WTC11 (cell line): ENCODE measurements around the gene ZNF629. TPM values are rescaled to one million over a fixed set of nuclear protein-coding genes. Genes with fewer than 3 reads are reported as not detected.
A peak's percentile ranks its signal among the peaks of the same experiment; 100 is the strongest.

Experiments
- ATAC-seq: fragments of 200-7000 bp; cut with Tn5 transposase; 2 replicates; pipeline ENCODE4 v1.10.0; 2021; ENCODE audit warnings: mild to moderate bottlenecking, moderate library complexity
- CTCF ChIA-PET: fragments of 300-600 bp; sonication (Branson Sonifier 250); formaldehyde crosslinking; loops from one replicate; lab custom pipeline; 2021; ENCODE audit warnings: antibody characterized with exemption; lab: Charles Lee
- POLR2A ChIA-PET: fragments of 350-600 bp; sonication (Branson Sonifier 250); formaldehyde crosslinking; loops from one replicate; lab custom pipeline; 2021; ENCODE audit warnings: antibody characterized with exemption; lab: Charles Lee
- DNase-seq: peaks from one replicate; pipeline ENCODE4 v3.0.0; 2021; ENCODE audit warnings: low spot score
- H3K27ac Mint-ChIP-seq: 2 replicates; pipeline ENCODE4 v1.8.0; 2021; ENCODE audit warnings: mixed read lengths
- H3K27me3 Mint-ChIP-seq: 2 replicates; pipeline ENCODE4 v1.8.0; 2021; ENCODE audit warnings: low read depth, mild to moderate bottlenecking, moderate library complexity, mixed read lengths
- H3K36me3 Mint-ChIP-seq: 2 replicates; pipeline ENCODE4 v1.8.0; 2021; ENCODE audit warnings: mixed read lengths
- H3K4me1 Mint-ChIP-seq: 2 replicates; pipeline ENCODE4 v1.8.0; 2022; ENCODE audit warnings: mixed read lengths
- H3K4me3 Mint-ChIP-seq: 2 replicates; pipeline ENCODE4 v1.8.0; 2021; ENCODE audit warnings: mild to moderate bottlenecking, moderate library complexity, mixed read lengths
- H3K9me3 Mint-ChIP-seq: 2 replicates; pipeline ENCODE4 v1.8.0; 2021; ENCODE audit warnings: mixed read lengths
- CBFB ChIP-seq: sonication (generic); formaldehyde crosslinking; IDR thresholded peaks from 2 replicates; pipeline ENCODE4 v1.8.1; 2022; ENCODE audit warnings: mild to moderate bottlenecking, low read depth, missing genetic modification reagents
- CREM ChIP-seq: sonication (generic); formaldehyde crosslinking; IDR thresholded peaks from 2 replicates; pipeline ENCODE4 v1.8.1; 2022; ENCODE audit warnings: mild to moderate bottlenecking, missing genetic modification reagents, moderate library complexity
- ETV6 ChIP-seq: sonication (generic); formaldehyde crosslinking; IDR thresholded peaks from 2 replicates; pipeline ENCODE4 v1.8.1; 2022; ENCODE audit warnings: mild to moderate bottlenecking, missing genetic modification reagents
- FOXJ3 ChIP-seq: sonication (generic); formaldehyde crosslinking; IDR thresholded peaks from 2 replicates; pipeline ENCODE4 v1.9.0; 2021; ENCODE audit warnings: missing genetic modification reagents, mild to moderate bottlenecking, borderline replicate concordance
- FOXK1 ChIP-seq: sonication (generic); formaldehyde crosslinking; IDR thresholded peaks from 2 replicates; pipeline ENCODE4 v1.8.0; 2022; ENCODE audit warnings: mild to moderate bottlenecking, moderate library complexity, missing genetic modification reagents
- GABPB1 ChIP-seq: sonication (generic); formaldehyde crosslinking; IDR thresholded peaks from 2 replicates; pipeline ENCODE4 v1.8.1; 2023; ENCODE audit warnings: mild to moderate bottlenecking, missing genetic modification reagents
- GTF2I ChIP-seq: fragments of 250-450 bp; sonication (Bioruptor Pico); conservative IDR thresholded peaks from 2 replicates; pipeline ENCODE4 v1.4.0; 2021; ENCODE audit warnings: mild to moderate bottlenecking
- NFATC4 ChIP-seq: fragments of 250-450 bp; sonication (Bioruptor Pico); IDR thresholded peaks from 2 replicates; pipeline ENCODE4 v1.9.0; 2021; ENCODE audit warnings: mild to moderate bottlenecking
- NFYB ChIP-seq: sonication (generic); formaldehyde crosslinking; conservative IDR thresholded peaks from 2 replicates; pipeline ENCODE4 v1.8.0; 2022; ENCODE audit warnings: low read depth, missing genetic modification reagents
- NR1H2 ChIP-seq: sonication (generic); formaldehyde crosslinking; IDR thresholded peaks from 2 replicates; pipeline ENCODE4 v1.9.0; 2021; ENCODE audit warnings: mild to moderate bottlenecking, moderate library complexity, missing genetic modification reagents
- RORB ChIP-seq: fragments of 250-450 bp; sonication (Bioruptor Pico); IDR thresholded peaks from 2 replicates; pipeline ENCODE4 v1.9.0; 2021; ENCODE audit warnings: mild to moderate bottlenecking
- SP1 ChIP-seq: sonication (generic); formaldehyde crosslinking; conservative IDR thresholded peaks from 2 replicates; pipeline ENCODE4 v1.8.1; 2022; ENCODE audit warnings: missing genetic modification reagents
- ZNF416 ChIP-seq: fragments of 250-450 bp; sonication (Bioruptor Pico); IDR thresholded peaks from 2 replicates; pipeline ENCODE4 v1.9.0; 2021; ENCODE audit warnings: mild to moderate bottlenecking, inconsistent platforms
- total RNA-seq: library from RNA; stranded (reverse); gene quantifications from 3 replicates; pipeline ENCODE4 v1.2.3, GENCODE V29; 2021
- TF ChIP-seq, protein P1 (sequence below): sonication (generic); formaldehyde crosslinking; IDR thresholded peaks from 2 replicates; pipeline ENCODE4 v1.8.0; 2022; ENCODE audit warnings: mild to moderate bottlenecking, missing genetic modification reagents
- TF ChIP-seq, protein P2 (sequence below): sonication (generic); formaldehyde crosslinking; IDR thresholded peaks from 2 replicates; pipeline ENCODE4 v1.8.1; 2023; ENCODE audit warnings: mild to moderate bottlenecking, missing genetic modification reagents, moderate library complexity
- TF ChIP-seq, protein P3 (sequence below): fragments of 250-450 bp; sonication (Bioruptor Pico); IDR thresholded peaks from 2 replicates; pipeline ENCODE4 v1.9.0; 2021; ENCODE audit warnings: moderate library complexity, mild to moderate bottlenecking, inconsistent platforms, borderline replicate concordance
- TF ChIP-seq, protein P4 (sequence below): sonication (generic); formaldehyde crosslinking; IDR thresholded peaks from 2 replicates; pipeline ENCODE4 v1.8.0; 2022; ENCODE audit warnings: mild to moderate bottlenecking, missing genetic modification reagents
- TF ChIP-seq, protein P5 (sequence below): fragments of 250-450 bp; sonication (Bioruptor Pico); conservative IDR thresholded peaks from 2 replicates; pipeline ENCODE4 v1.9.0; 2021; ENCODE audit warnings: mild to moderate bottlenecking
- TF ChIP-seq, protein P6 (sequence below): sonication (generic); formaldehyde crosslinking; IDR thresholded peaks from 2 replicates; pipeline ENCODE4 v1.8.0; 2022; ENCODE audit warnings: mild to moderate bottlenecking, missing genetic modification reagents
- TF ChIP-seq, protein P7 (sequence below): sonication (generic); formaldehyde crosslinking; IDR thresholded peaks from 2 replicates; pipeline ENCODE4 v1.8.1; 2022; ENCODE audit warnings: mild to moderate bottlenecking, moderate library complexity, missing genetic modification reagents
- TF ChIP-seq, protein P8 (sequence below): sonication (generic); formaldehyde crosslinking; IDR thresholded peaks from 2 replicates; pipeline ENCODE4 v1.8.0; 2023; ENCODE audit warnings: missing genetic modification reagents

Gene ZNF629
- total RNA-seq, 1 experiment from 2014 or later = 20.0 TPM

DNA sequence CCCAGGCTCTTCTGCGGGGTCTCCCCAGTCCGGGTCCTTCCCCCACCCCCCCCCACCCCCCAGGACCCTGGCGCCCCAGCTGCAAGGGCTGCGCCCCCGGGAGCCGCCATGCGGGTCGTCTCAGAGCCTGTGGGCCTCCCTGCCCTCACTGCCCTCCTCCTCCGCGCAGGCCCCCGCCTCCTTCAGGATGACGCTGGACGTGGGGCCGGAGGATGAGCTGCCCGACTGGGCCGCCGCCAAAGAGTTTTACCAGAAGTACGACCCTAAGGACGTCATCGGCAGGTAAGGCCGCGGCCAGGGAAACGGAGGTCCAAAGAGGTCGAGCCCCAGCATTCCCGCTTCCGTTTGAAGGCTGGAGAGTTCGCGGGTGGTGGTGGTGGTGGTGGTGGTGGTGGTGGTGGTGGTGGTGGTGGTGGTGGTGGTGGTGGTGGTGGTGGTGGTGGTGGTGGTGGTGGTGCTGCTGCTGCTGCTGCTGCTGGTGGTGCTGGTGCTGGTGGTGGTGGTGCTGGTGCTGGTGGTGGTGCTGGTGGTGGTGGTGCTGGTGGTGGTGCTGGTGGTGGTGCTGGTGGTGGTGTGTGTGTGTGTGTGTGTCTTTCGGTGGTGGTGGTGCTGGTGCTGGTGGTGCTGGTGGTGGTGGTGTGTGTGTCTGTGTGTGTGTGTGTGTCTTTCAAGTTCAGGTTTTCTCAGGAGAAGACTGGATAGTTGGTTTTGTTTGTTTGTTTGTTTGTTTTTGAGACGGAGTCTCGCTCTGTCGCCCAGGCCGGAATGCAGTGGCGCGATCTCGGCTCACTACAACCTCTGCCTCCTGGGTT lies 38.2 kb downstream of the ZNF629 start (continued):
- TF ChIP-seq, protein P1, sequence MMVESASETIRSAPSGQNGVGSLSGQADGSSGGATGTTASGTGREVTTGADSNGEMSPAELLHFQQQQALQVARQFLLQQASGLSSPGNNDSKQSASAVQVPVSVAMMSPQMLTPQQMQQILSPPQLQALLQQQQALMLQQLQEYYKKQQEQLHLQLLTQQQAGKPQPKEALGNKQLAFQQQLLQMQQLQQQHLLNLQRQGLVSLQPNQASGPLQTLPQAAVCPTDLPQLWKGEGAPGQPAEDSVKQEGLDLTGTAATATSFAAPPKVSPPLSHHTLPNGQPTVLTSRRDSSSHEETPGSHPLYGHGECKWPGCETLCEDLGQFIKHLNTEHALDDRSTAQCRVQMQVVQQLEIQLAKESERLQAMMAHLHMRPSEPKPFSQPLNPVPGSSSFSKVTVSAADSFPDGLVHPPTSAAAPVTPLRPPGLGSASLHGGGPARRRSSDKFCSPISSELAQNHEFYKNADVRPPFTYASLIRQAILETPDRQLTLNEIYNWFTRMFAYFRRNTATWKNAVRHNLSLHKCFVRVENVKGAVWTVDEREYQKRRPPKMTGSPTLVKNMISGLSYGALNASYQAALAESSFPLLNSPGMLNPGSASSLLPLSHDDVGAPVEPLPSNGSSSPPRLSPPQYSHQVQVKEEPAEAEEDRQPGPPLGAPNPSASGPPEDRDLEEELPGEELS = no peak
- no peak for TF ChIP-seq NFATC4

DNA sequence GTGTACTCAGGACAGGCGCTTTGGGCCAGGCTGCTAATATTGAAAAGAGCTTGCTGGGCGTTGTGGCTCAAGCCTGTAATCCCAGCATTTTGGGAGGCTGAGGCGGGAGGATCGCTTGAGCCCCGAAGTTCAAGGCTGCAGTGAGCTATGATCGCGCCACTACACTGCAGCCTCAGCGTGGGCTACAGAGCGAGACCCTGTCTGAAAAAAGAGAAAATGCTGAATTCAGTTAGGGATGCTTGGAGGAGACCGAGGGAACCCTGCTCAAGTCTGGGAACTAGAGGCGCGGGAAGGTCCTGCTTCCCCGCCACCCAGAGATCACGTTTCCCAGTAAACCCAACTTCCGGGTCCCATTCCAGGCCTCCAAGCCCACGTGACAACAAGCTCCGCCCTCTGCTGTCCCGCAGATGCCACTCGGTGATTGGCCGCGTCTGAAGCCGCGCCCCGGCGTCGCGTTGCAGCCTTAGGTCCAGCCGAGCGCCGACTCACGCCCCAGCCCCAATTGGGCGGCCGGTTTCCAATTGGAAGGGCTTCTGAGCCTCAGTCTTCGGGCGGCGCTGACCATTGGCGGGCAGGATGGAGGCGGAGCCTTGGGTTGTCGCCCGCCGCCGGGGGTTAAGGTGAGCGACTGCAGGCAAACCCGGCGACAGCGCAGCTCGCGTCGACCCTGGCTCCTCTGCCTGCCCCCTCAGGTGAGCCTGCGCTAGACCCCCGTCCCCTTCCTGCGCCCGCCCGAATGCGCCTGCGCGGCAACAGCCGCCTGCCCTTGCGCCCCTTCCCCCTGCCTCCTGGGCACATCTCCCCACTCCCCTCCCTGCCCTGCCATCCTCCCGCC lies 39.0 kb downstream of the ZNF629 start, which contains the start of gene PHKG2:
Gene PHKG2 (plus strand): TSS at position 627 of the 835 bp plus-strand sequence. CDS start 396 bp downstream, outside the sequence.
- H3K27ac Mint-ChIP-seq = peak within 1 kb of the TSS; percentile 96
- peaks cover 7% of the 10 kb centered on the region for H3K4me1 Mint-ChIP-seq
- no peaks in the 10 kb centered on the region for H3K27me3 Mint-ChIP-seq
- CTCF ChIA-PET = interaction anchor here (0.7 to 2.0 kb wide), 11 partner anchors 12 to 655 kb away, joined by 3 to 11 read pairs (median 3); no protein-coding TSS in a partner anchor
- no peaks in the 10 kb centered on the region for H3K9me3 Mint-ChIP-seq
- ATAC-seq = peak; percentile 97
- peaks cover 23% of the 10 kb centered on the region for H3K36me3 Mint-ChIP-seq
- H3K4me3 Mint-ChIP-seq = peak within 1 kb of the TSS; percentile 94
- TF ChIP-seq, protein P2, sequence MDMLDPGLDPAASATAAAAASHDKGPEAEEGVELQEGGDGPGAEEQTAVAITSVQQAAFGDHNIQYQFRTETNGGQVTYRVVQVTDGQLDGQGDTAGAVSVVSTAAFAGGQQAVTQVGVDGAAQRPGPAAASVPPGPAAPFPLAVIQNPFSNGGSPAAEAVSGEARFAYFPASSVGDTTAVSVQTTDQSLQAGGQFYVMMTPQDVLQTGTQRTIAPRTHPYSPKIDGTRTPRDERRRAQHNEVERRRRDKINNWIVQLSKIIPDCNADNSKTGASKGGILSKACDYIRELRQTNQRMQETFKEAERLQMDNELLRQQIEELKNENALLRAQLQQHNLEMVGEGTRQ (CRISPR knock-in tag) = peak; percentile 96
- TF ChIP-seq, protein P3, sequence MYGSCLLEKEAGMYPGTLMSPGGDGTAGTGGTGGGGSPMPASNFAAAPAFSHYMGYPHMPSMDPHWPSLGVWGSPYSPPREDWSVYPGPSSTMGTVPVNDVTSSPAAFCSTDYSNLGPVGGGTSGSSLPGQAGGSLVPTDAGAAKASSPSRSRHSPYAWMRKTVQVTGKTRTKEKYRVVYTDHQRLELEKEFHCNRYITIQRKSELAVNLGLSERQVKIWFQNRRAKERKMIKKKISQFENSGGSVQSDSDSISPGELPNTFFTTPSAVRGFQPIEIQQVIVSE (CRISPR knock-in tag) = no peak
- TF ChIP-seq ZNF416 (CRISPR knock-in tag) (no peak), GABPB1 (CRISPR knock-in tag) (peak; percentile 29; the same call in 1 of the 2 replicates), NR1H2 (CRISPR knock-in tag) (no peak), FOXK1 (CRISPR knock-in tag) (peak; percentile 54; the same call in 1 of the 2 replicates), SP1 (peak; percentile 78; the same call in 1 of the 2 replicates), ETV6 (peak; percentile 80; the same call in 1 of the 2 replicates), FOXJ3 (CRISPR knock-in tag) (no peak), CBFB (CRISPR knock-in tag) (no peak), NFATC4 (peak; percentile 47; the same call in 1 of the 2 replicates), CREM (CRISPR knock-in tag) (peak; percentile 54; the same call in 1 of the 2 replicates), NFYB (CRISPR knock-in tag) (peak; percentile 78), GTF2I (peak; percentile 77; the same call in 1 of the 2 replicates), RORB (CRISPR knock-in tag) (no peak)
- TF ChIP-seq, protein P4, sequence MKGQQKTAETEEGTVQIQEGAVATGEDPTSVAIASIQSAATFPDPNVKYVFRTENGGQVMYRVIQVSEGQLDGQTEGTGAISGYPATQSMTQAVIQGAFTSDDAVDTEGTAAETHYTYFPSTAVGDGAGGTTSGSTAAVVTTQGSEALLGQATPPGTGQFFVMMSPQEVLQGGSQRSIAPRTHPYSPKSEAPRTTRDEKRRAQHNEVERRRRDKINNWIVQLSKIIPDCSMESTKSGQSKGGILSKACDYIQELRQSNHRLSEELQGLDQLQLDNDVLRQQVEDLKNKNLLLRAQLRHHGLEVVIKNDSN (CRISPR knock-in tag) = peak; percentile 96
- TF ChIP-seq, protein P5, sequence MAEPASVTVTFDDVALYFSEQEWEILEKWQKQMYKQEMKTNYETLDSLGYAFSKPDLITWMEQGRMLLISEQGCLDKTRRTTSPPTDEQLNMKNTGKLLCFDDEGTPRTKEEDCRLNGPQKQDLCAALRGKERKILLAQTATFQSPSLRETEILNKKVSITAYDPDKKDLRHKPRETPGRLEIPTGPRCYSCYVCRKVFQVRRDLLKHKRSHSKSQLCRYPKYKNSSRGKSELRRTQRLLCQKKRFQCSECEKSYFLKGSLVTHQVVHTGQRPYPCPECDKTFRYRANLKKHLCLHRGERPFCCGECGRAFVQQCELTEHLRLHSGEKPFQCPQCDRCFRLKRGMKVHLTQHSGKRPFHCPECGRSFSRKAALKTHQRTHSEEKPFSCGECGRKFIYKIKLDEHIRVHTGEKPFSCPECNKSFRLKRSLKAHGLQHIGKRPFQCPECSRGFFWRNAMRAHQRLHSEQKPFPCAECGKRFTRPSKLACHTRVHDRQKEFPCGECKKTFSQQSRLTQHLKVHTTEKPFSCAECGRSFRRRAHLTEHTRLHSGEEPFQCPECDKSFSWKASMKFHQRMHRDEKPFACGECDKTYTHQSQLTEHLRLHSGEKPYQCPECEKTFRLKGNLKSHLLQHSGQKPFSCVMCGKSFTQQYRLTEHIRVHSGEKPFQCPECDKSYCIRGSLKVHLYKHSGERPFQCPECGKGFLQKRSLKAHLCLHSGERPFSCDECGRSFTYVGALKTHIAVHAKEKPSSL (CRISPR knock-in tag) = no peak
- TF ChIP-seq, protein P6, sequence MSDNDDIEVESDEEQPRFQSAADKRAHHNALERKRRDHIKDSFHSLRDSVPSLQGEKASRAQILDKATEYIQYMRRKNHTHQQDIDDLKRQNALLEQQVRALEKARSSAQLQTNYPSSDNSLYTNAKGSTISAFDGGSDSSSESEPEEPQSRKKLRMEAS (CRISPR knock-in tag) = peak; percentile 53; the same call in 1 of the 2 replicates
- TF ChIP-seq, protein P1 = peak; percentile 54
- TF ChIP-seq, protein P7, sequence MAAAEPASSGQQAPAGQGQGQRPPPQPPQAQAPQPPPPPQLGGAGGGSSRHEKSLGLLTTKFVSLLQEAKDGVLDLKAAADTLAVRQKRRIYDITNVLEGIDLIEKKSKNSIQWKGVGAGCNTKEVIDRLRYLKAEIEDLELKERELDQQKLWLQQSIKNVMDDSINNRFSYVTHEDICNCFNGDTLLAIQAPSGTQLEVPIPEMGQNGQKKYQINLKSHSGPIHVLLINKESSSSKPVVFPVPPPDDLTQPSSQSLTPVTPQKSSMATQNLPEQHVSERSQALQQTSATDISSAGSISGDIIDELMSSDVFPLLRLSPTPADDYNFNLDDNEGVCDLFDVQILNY (CRISPR knock-in tag) = 0 out of 2 replicates have a peak, but pooled peaks have one; percentile 42
- TF ChIP-seq, protein P8, sequence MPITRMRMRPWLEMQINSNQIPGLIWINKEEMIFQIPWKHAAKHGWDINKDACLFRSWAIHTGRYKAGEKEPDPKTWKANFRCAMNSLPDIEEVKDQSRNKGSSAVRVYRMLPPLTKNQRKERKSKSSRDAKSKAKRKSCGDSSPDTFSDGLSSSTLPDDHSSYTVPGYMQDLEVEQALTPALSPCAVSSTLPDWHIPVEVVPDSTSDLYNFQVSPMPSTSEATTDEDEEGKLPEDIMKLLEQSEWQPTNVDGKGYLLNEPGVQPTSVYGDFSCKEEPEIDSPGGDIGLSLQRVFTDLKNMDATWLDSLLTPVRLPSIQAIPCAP = no peak
- peak; percentile 99 for DNase-seq
- POLR2A ChIA-PET = interaction anchor here (0.5 to 1.6 kb wide), 9 partner anchors 11 to 628 kb away, joined by 3 to 12 read pairs (median 4); no protein-coding TSS in a partner anchor
